ENCODE results near the gene ZAR1L.

DNA sequence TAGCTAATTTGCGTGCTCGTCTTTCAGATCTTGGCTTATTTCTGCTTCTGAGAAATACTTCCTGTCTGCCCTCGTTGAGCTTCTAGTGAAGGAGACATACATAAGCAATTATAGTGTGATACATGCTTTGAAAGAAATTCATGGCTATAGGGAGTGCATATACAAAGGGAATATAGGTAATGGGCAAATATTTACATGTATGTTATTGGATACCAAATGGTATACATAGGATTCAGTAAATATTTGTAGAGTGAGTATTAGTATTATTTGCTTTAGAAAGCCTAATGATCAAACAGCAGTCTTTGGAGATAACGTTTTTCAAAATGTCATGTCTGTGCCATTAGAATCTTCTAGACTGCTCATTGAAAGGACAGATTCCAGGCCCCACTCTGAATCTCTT lies 5.4 kb upstream of the ZAR1L start:
- TF ChIP-seq POU2F2 (IDR thresholded peaks at IDR 0.05; ENCODE audit: low read depth, low read length) (no peak), POLR2A (IDR thresholded peaks at IDR 0.05; ENCODE audit: low read depth, low read length) (no peak), TAF1 (IDR thresholded peaks at IDR 0.05; ENCODE audit: low read depth, low read length) (no peak), POLR2AphosphoS5 (IDR thresholded peaks at IDR 0.05; ENCODE audit: low read depth, low read length) (no peak)
